NCI-H146 treated with DMSO at 0.1 percent for 48 hours (cell line): ENCODE measurements around the gene FTSJ3.
"Not testable (repeated sequence)": the region's sequence is repeated elsewhere in the genome, so short reads cannot be mapped to it uniquely, and the experiment has no call there.

Experiments
- DNase-seq: peaks from one replicate; lab custom pipeline; 2025; ENCODE audit not compliant: unreplicated experiment; lab: John Stamatoyannopoulos, UW

FTSJ3 gene

DNA sequence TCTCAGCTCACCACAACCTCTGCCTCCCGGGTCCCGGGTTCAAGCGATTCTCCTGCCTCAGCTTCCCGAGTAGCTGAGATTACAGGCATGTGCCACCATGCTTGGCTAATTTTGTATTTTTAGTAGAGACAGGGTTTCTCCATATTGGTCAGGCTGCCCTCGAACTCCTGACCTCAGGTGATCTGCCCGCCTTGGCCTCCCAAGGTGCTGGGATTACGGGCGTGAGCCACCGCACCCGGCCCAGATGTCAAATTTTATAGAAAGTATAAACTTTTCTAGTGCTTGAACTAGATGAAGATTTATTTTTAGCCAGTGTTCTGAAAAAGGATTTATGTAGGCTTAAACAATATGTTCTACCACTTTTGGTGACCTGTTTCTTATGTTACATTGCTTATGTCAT, 31.1 kb downstream of the FTSJ3 start:
- DNase-seq, result not testable (repeated sequence)

DNA sequence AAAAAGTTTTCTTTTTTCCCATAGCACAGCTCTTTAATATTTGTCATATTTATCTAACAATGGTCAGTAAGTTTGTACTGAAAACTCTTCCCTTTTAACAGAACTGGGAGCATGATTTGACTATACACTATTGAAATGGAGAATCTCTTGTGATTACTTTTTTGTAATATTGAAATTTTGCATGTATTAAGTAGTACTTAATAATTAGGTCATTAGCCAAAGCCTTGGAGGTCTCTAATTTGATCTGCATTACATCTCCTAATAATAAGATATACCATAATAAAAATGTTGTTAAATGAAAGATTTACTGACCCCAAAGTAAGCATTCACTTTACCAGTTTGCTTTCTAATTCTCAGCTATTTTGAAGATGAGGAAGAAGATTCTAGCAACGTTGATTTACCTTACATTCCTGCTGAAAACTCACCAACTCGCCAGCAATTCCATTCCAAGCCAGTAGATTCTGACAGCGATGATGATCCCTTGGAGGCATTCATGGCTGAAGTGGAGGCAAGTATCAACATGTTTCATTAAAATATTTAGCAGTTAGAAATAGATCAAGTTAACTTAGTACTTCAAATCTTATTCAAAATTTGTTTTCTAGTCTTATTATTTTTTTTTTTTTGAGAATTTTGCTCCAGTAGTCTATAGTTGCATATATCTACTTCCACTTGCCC, 35.3 kb downstream of the FTSJ3 start:
- no peak for DNase-seq

DNA sequence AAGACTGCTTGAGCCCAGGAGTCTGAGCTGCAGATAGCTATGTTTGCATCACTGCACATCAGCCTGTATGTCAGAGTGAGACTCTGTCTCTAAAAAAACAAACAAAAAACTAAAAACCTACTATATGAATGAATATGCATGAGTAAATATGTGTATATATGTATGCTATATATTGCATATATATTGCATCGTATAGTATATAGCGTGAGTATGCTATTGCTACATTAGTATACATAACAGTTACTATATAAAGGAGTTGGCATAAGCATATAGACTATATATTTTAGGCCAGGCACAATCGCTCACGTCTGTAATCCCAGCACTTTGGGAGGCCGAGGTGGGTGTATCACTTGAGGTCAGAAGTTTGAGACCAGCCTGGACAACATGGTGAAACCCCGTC, 37.4 kb downstream of the FTSJ3 start:
- no peak for DNase-seq

DNA sequence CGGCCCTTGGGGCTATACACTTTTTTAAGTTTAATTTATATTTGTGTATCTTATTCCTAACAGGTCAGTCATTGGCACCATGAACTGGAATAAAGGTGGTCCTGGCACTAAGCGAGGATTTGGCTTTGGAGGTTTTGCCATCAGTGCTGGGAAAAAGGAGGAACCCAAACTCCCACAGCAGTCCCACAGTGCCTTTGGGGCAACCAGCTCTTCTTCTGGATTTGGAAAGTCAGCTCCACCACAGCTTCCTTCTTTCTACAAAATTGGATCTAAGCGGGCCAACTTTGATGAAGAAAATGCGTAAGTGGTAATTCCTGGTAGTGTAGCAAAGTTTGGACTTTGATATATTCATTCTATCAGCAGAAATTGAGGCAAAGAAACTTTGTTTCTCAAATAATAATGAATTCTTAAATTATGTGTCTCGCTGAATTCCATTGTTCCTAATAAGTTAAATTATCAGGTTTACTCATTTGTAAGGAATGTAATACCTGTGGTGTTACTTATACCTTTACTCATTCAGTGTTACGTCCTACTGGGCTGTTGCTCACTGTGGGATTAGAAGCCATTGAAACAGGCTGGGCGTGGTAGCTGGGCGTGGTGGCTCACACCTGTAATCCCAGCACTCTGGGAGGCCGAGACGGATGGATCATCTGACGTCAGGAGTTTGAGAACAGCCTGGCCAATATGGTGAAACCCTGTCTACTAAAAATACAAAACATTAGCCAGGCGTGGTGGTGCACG, 40.3 kb downstream of the FTSJ3 start:
- DNase-seq, result no peak

DNA sequence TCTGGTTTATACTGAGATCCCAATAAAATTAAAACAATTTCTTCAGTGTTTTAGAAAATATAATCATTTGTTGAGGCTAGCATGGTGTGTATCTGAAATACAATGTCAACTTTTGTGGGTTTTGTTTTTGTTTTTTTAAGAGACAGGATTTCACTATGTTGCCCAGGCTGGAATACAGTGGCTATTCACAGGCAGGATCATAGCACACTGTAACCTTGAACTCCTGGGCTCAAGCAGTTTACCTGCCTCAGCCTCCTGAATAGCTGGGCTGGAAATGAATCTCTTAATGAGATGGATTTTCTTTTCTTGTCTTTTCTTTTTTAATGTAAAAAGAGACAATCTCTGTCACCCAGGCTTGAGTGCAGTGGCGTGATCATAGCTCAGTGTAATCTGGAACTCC, 41.3 kb downstream of the FTSJ3 start:
- no peak for DNase-seq

DNA sequence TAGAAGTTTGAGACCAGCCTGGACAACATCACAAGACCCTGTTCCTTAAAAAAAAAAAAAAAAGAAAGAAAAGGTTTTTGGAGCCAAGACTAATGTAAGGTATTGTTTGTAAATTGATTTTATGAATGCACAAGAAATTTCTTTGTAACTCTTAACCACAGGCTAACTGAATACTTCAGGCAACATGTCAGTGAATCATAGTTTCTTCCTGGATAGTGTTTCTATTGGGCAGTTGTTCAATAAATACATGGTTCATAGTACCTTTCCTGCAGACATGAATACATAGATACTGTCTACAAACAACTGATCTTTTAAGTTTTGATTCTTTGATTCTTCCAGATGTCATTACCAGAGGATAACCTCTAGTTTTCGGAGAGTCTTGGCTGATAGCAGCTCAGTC, 41.9 kb downstream of the FTSJ3 start:
- no peak for DNase-seq

DNA sequence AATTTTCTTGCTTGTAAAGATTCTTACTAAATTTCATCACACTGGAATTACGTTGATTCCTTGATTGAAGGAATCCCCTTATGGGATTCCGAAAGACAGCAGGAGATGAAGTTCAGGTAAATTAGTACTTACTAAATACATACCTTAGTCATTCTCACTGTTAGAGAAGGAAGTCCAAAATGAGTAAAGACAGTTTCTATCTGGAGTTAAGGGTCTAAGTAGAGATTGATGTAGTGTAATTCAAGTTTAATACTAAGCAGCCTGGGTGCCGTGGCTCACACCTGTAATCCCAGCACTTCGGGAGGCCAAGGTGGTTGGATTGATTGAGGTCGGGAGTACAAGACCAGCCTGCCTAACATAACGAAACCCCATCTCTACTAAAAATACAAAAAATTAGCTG, 43.9 kb downstream of the FTSJ3 start:
- DNase-seq, result no peak

DNA sequence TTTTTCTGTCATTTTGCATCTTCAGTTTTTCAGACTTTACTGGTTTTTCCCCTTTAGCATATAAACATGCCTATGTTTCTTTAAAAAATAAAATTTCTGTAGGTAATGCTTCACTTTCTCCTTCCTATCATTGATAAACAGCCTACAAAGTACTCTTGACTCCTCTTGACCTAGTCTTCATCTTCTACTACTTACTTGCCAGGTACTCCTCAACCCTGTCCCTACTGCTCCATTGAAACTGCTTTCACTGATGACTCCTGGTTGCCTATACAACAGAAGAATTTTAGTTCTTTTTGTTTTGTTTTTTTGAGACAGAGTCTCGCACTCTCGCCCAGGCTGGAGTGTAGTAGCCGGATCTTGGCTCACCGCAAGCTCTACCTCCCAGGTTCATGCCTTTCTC, 46.5 kb downstream of the FTSJ3 start:
- DNase-seq, result no peak

DNA sequence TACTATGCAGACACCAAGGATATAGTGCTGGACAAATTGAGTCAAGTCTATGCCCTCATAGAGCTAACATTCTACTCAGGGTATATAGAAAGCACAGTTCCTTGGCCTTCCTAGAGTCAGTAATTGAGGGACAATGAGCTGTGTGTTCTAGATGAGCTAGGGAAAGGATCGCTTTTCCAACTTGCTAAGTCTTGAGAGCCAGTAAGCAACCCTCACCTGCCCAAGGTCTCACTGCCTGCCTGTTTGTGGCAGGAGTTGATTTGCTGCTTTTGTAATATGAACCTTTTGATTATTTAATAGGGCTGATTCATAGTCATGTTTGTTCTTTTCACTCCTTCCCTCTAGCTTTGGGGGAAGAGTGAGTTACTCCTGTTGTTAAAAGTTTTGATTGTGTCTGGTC, 47.0 kb downstream of the FTSJ3 start:
- no peak for DNase-seq

DNA sequence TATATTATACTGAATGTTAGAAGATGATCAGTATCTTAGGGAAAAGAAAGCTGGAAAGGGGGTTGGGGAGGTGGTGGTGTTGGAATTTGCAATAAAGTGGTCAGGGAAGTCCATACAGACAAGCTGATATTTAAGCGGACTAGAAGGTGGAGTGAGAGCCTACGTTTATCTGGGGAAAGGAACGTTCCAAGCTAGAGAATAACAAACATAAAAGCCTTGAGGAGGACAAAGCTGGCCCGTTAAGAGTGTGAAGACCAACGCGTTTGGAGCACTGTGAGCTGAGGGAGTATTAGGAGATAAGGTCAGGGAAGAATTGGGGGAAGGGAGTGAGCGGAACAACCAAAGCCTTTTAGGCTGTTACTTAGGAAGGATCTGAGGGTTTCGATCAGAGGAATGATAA, 52.0 kb downstream of the FTSJ3 start:
- DNase-seq, result no peak

DNA sequence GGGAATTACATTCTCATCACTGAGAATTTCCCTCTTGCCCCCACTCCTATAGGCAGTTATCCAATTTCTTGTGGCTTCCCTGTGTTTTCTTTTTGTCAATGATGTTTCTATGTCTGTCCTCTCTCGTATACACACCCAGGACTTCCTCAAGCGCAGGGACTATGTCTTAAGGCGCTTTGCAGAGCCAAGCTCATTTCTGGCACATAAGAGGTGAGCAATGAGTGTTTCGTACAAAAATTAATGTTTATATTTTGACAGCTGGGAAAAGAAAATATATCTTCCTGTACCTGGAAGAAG, 52.5 kb downstream of the FTSJ3 start:
- no peak for DNase-seq

DNA sequence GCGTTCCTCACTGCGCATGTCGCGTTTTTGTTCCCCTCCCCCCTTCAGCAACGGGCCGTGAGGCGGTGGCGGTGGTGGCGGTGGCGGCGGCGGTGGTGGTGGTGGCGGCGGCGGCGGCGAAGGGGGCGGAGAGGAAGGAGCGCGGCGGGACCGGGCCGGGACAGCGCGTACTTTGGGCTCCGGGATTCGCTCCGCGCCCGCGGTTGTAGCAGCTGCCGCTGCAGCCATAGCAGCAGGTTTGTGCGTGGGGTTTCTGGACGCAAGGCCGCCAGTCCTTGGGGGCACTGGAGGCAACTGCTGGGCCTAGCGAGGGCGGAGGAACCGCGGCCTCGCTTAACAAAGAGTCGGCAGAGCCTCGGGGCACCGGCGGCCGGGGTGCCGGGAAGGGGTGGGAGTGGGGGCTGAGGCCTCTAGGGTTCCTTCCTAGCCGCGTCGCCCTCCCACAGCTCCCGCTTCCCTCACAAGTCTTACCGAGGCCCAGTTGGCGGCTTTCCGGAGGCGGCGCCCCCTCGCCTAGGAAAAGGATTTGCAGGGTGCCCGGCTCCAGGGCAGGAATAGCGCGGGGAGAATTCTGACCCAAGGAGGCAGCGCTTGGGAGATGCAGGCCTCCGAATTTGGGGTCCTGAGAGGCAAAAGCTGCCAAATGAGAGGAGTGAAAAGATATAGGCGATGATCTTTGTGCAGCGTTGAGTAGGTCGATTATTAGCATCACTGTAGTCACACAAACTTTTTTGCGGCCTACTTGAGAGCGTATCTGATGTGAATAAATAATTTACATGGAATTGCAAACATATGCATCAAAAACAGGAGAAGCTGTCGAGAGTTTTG, 53.1 kb downstream of the FTSJ3 start, which contains the start of gene DDX42:
Gene DDX42, plus strand, starts transcription at position 30 of the 828 bp plus-strand sequence. CDS start 12,880 bp downstream, outside the sequence.
- DNase-seq, result peak; percentile 28

DNA sequence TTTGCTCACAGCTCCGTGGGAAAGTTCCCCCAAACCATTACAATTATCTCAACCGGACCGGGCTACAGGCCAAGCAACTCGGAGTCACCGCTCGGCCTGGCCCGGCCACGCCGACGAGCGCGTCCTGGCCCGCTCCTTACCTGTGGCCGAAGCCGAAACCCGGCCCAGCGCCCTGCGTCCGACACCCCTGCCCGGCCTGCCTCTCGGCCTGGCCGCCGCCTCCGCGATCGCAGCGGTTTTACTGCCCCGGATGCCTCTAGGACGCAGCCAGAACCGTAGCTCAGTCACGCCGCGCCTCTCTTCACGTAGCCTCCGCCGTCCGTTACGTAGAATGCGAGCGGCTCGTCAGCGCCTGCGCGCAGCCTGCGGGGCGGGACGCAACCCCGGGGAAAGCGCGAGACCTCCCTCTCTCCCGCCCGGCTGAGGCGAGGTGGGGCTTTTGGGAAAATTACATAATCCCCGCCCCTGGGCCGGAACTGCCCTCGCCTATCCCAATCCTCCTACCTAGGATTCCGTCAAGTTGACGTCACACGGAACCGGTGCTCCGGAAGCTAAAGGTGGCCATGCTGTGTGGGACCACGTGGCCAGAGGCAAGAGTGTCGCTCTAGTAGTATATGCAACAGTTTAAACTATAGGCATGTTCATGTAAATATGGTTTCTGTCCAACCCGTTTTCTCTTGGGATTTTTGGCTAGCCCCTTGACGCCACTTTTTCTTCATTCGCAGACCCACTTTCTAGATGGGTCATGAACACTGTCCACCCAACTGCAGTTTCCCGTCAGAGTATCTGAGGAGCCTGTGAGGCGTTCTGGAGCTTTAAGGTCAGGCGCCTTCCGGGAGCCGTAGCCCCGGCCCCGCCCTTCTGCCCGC, 54.0 kb downstream of the FTSJ3 start, which contains the start of gene CCDC47:
Gene CCDC47, minus strand, starts transcription at position 326 of the 869 bp plus-strand sequence. CDS start 7,422 bp downstream, outside the sequence.
- peak; percentile 95 for DNase-seq

DNA sequence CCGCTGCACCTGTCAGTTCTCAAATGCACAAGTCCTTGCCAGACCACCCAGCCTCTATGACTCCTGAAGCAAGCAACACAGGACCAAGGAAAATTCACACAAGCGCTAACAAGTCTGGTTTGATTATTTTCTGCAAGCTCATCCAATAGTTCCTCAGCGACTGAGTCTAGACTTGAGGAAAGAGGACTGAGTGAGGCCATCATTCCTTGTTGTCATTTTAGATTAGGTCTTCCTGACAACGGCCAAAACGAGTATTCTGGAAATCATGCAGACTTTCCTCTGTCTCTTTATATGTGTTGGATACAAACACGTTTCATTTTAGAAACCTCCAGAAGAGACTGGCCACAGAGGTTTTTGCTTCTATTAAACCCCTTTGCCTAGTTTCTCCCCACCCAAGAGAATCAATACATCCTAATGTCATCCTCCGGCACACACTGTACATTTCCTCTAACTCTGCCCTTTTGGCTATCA, 54.6 kb downstream of the FTSJ3 start:
- DNase-seq, result peak; percentile 45
